Measurements from ENCODE around the gene HRH3. TPM values are rescaled to one million over a fixed set of nuclear protein-coding genes. Genes with fewer than 3 reads are reported as not detected.

Gene HRH3
- total and polyA plus RNA-seq, 12 donors: 0.06 to 0.80 (median 0.11) TPM; not detected in 8

GRCh38 chr20:62255976-62256375 lies 35.9 kb upstream of the HRH3 start:
- WGBS, 4 donors: 91 to 93% (median 93%) methylated on average over 10 of the region's 10 CpGs
- H3K4me3 ChIP-seq: no peak overlapping the region
- peaks cover 7 to 9% of the 10 kb centered on the region in 2 donors for H3K4me1 ChIP-seq (replicated peaks in 1 of 2)
- H3K27me3 ChIP-seq: no peaks in the 10 kb centered on the region
- H3K27ac ChIP-seq: no peak overlapping the region
- DNase-seq: no peak
- intact Hi-C loops (cut with DNase I): no loop called here
- TF ChIP-seq CTCF (IDR thresholded peaks at IDR 0.05): no peak
- no peak for TF ChIP-seq POLR2A (IDR thresholded peaks at IDR 0.05)
- no peaks in the 10 kb centered on the region for H3K9me3 ChIP-seq (replicated peaks in 1 of 3)
- peaks cover 0 to 34% of the 10 kb centered on the region in 2 donors for H3K36me3 ChIP-seq (replicated peaks in 1 of 2)

- H3K27me3 ChIP-seq: no peaks in the 10 kb centered on the region
- WGBS, 4 donors: 76 to 81% (median 79%) methylated on average over 17 to 24 of the region's 24 CpGs
- TF ChIP-seq CTCF (IDR thresholded peaks at IDR 0.05): no peak
- TF ChIP-seq POLR2A (IDR thresholded peaks at IDR 0.05): no peak
- peaks cover 0 to 22% of the 10 kb centered on the region in 2 donors for H3K36me3 ChIP-seq (replicated peaks in 1 of 2)
- intact Hi-C loops (cut with DNase I): no loop called here
- no peak overlapping the region for H3K27ac ChIP-seq
- no peak overlapping the region for H3K4me3 ChIP-seq
- H3K4me1 ChIP-seq (replicated peaks in 1 of 2): peaks cover 7 to 9% of the 10 kb centered on the region in 2 donors
- H3K9me3 ChIP-seq (replicated peaks in 1 of 3): no peaks in the 10 kb centered on the region
- no peak for DNase-seq
These were observed 34.1 kb upstream of the HRH3 start for GRCh38 chr20:62254021-62254724.

- H3K4me3 ChIP-seq: no peak overlapping the region
- DNase-seq: no peak
- H3K9me3 ChIP-seq (replicated peaks in 1 of 3): no peaks in the 10 kb centered on the region
- WGBS, 4 donors: 87 to 93% (median 90%) methylated on average over 4 to 6 of the region's 6 CpGs
- peaks cover 0 to 18% of the 10 kb centered on the region in 2 donors for H3K36me3 ChIP-seq (replicated peaks in 1 of 2)
- intact Hi-C loops (cut with DNase I): no loop called here
- no peak overlapping the region for H3K27ac ChIP-seq
- TF ChIP-seq POLR2A (IDR thresholded peaks at IDR 0.05) (no peak), CTCF (IDR thresholded peaks at IDR 0.05) (no peak)
- H3K4me1 ChIP-seq (replicated peaks in 1 of 2): peaks cover 2 to 5% of the 10 kb centered on the region in 2 donors
- H3K27me3 ChIP-seq: no peaks in the 10 kb centered on the region
These were observed 33.3 kb upstream of the HRH3 start for GRCh38 chr20:62253398-62253797.

GRCh38 chr20:62252342-62252966 lies 32.4 kb upstream of the HRH3 start:
- H3K27ac ChIP-seq: no peak overlapping the region
- no peak for TF ChIP-seq POLR2A (IDR thresholded peaks at IDR 0.05)
- TF ChIP-seq CTCF (IDR thresholded peaks at IDR 0.05): no peak
- H3K4me3 ChIP-seq: no peak overlapping the region
- peaks cover 0 to under 1% of the 10 kb centered on the region in 2 donors for H3K4me1 ChIP-seq (replicated peaks in 1 of 2)
- DNase-seq: no peak
- intact Hi-C loops (cut with DNase I): no loop called here
- no peaks in the 10 kb centered on the region for H3K27me3 ChIP-seq
- 81 to 87% (median 84%) methylated on average over 22 to 26 of the region's 26 CpGs for WGBS, 4 donors
- peaks cover 0 to 16% of the 10 kb centered on the region in 2 donors for H3K36me3 ChIP-seq (replicated peaks in 1 of 2)
- no peaks in the 10 kb centered on the region for H3K9me3 ChIP-seq (replicated peaks in 1 of 3)
